Measurements from ENCODE around the gene FAM229B.
"Not testable (repeated sequence)": the region's sequence is repeated elsewhere in the genome, so short reads cannot be mapped to it uniquely, and the experiment has no call there.

Gene FAM229B, protein sequence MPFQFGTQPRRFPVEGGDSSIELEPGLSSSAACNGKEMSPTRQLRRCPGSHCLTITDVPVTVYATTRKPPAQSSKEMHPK

DNA sequence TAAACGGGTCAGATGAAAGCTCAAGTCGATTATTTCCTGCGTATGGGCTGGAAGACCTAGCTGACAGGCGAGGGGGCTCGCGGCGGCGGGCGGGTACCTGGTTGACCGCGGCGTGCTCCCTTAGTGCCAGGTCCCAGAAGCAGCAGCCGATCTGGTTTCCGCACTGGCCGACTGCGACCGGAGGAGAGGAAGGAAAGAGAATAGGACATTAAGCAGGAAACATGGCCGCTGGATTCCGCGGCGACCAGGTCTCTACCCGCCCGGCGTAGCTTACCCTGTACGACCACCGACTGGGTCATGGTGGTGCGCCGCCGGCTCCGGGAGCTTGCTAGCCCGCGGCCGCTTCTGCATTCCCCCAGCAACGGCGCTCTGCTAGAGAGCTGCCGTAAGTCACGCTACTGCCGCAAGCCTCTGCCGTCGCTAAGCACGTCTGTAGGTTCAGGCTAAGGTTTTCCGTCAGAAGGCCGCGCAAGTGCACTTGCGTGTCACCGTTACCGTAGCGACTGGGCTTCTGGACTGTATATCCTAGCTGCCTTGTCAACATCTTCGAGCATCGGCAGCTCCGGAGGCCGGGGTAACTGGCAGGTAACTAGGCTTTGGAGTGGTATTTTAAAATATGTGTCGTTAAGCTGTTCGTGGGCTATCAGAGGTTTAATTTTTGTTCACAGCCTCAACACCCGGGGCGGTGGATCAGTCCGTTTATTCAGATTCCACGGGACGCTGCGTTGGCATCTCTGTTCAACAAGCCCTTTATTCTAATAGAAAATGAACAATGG, at the start of gene FAM229B, which contains the start of gene TUBE1:
TSS of gene FAM229B (plus strand) at position 456 of the 776 bp plus-strand sequence. CDS start 11,693 bp downstream, outside the sequence.
TSS of gene TUBE1 (minus strand) at position 347 of the 776 bp plus-strand sequence. CDS start at position 299, 48 bp downstream.
- DNase-seq = peak; percentile 96

DNA sequence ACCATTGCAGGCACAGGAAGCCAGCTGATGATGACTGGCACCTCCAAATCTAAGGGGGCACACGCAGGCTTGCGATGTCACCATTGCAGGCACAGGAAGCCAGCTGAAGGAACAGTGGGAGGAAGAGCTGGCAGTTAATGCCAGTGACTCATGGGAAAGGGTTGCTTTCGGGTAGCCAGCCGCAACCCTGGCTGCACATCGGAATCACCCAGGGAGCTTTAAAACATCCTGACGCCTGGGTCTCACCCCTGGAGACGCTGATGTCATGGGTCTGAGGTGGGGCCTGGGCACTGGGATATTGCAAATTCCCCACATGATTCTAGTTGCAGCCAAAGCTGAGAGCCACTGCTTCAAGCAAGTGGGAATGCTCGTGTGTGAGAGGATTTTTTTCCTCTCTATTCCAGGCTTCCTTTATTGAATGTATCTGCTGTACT, 49.6 kb upstream of the FAM229B start:
- DNase-seq = peak; percentile 86

DNA sequence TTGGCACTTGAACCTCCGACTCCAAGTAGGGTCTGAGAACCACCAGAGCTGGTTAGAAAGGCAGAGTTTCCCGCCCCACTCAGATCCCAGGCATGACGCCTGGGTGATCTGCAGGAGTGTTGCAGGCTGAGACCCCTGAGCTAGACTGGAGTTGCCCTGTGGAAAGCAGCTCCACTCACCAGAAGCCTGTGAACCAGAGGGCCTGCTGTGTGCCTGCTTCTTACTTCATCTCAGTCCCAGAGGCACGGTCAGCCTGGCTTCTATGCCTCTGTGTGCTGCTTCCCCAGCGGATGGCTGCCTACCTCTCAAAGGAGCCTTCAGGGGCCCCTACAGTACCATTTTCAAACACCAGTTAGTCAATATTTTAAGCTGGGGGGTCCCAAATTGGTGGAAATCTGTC, 49.1 kb upstream of the FAM229B start:
- DNase-seq = no peak

DNA sequence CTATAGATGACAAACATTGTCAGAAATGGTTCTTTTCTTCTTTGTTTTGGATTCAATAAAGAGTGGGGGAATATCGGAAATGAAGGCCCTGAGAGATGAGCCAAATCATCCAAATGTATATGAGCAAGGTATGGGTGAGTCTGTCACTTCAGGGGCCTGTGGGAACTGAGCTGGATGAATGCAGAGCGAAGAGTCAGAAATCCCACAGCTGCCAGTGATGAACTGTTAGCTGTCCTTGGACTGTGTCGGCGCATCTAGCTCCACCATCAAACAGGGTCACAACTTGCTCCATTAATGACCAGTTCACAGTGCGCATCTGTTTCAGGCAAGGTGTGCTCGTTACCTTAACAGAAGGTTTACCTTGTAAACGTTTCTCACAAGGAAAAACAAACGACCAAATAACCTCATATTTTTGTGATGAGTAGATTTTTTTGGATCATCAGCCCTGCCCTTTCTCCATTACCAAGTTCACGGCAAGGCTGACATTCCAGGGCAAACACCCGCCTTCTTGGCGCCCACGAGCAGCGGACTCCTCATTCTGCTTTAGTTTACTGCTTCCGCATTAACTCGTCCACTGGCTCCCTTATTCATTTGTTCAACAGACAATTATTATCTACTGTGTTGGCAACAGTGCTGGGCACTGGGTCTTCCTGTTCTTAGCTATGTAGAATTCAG, 48.5 kb upstream of the FAM229B start:
- DNase-seq = no peak

DNA sequence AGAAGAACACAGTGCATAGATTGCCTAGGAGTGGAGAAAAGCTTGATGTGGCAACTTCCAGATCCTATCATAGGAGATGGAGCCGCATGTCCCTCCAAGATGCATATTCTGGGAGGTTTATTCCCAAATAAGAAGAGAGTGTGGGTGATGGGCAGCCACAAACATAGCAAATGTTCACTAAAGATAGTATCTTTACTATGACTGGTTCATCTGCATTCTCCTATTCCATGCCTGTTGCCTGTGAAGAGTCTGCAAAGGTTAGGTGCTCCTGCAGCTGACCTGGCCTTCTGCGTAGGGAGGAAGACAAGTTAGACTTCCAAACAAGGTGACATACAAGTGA, 48.0 kb upstream of the FAM229B start:
- no peak for DNase-seq

DNA sequence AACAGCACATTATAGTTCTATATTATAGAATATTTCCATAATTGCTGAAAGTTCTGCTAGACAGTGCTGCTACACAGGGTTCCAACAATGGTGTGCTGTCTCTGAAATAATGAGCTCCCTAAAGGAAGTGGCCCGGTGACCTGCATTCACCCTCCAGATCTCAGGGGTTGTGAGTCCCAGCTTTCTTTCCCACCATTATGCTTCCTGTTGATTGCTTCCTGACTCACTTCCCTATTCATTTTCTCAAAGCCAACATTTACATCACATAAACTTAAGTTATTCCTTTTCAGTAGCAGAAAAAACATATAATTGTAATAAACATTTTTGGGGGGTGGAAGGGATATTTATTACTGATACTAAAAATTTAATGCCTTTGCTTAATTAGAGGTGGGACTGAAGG, 46.4 kb upstream of the FAM229B start:
- no peak for DNase-seq

DNA sequence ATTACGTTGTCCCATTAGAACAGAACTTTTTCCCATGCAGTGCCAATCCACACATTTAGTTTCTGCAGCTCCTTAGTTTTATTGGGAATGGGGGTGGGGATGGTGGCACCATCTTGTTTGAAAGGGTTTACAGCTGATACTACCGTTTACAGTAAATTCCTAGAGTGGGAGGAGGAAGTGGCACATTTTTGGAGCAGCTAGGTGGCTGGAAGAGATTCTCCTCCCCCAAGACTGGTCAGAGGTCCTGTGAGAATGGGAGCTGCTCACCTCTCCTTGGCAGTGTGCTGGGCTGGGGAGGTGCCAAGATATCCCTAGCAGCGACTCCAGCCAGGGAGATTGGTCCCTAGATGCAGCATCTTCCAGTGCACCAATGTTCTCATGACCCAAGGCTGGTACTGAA, 45.9 kb upstream of the FAM229B start:
- no peak for DNase-seq

DNA sequence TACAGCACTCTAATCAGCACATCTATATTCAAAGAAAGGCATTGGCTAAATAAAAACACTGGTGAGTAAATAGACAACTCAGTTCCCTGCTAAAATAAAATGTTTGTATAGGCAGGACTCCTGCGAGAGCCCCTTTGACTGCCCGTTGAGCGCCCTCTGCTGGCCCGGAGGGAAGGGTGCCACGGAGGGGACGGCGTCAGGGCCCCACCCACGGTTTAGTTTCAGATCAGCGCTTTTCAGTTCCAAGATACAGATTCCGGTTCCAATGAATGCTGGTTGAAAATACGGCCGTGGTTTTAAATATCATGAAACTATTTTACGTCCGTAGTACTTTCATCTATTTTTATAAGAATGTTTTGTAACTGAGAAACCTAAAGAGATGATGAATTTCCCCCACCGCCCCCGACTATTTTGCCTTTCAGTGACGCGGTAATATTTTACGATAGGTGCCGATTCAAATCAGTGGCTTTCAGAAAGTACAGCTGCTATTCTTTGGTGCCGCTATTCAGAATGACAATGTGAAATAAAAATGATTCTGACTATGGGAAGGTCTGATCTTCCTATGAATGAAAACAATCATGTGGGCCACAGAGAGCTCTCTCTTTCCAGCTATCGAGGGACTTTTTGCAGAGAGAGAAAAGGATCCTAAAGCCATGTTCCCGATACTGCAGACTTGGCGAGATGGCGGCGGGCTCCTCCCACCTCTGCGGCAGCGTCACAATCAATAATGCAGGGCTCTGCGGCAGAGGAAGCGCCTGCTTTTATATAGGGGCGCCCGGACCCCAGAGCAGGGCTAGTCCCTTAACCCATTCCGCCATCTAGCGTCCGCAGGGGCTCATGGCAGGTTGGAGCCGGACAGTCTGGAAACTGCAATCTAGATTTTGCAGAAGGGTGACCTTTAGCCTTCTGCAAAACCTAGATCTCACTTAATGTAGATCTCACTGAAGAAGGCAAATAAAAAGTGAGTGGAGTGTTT, 44.1 kb upstream of the FAM229B start:
- peak; percentile 94 for DNase-seq

DNA sequence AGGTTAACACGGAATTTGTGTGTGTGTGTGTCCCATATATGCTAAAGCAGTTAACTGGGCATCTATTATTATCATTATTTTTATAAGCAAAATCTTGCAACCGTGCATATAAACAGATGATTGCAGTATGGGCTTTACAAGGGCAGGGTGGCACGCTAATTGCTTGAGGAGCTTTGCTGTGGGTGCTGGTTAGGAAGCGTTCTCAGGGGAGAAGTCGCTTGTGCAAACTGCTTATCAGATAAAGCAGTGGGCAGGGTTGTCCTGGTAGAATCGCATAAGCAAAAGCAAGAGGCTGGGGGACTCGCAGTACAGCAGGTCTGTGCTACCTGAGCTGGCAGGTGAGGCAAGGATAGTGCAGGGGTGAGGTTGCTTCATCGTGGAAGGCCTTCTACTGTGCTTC, 43.2 kb upstream of the FAM229B start:
- no peak for DNase-seq

DNA sequence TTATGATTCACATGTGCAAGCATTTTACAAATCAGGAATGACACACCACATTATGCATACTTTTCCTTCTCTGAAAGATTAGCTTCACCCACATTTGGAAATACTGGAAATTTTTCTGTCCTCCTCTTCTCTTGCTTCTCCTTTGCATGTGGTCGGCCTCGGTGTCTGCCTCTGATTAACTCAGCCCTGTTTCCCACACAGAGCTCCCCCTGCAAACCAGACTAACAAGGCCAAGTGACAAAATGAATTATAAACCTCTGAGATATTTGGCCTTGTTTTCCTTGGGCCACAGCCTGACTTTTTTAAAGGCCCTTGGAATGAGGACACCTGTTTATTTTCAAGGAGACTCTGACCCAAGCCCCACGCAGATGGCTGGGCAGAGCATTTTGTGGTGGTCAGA, 42.5 kb upstream of the FAM229B start:
- peak; percentile 98 for DNase-seq

DNA sequence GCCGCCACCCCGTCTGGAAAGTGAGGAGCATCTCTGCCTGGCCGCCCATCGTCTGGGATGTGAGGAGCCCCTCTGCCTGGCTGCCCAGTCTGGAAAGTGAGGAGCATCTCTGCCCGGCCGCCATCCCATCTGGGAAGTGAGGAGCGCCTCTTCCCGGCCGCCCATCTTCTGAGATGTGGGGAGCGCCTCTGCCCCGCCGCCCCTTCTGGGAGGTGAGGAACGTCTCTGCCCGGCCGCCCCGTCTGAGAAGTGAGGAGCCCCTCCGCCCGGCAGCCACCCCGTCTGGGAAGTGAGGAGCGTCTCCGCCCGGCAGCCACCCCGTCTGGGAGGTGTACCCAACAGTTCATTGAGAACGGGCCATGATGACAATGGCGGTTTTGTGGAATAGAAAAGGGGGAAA, 39.9 kb upstream of the FAM229B start:
- DNase-seq = not testable (repeated sequence)

DNA sequence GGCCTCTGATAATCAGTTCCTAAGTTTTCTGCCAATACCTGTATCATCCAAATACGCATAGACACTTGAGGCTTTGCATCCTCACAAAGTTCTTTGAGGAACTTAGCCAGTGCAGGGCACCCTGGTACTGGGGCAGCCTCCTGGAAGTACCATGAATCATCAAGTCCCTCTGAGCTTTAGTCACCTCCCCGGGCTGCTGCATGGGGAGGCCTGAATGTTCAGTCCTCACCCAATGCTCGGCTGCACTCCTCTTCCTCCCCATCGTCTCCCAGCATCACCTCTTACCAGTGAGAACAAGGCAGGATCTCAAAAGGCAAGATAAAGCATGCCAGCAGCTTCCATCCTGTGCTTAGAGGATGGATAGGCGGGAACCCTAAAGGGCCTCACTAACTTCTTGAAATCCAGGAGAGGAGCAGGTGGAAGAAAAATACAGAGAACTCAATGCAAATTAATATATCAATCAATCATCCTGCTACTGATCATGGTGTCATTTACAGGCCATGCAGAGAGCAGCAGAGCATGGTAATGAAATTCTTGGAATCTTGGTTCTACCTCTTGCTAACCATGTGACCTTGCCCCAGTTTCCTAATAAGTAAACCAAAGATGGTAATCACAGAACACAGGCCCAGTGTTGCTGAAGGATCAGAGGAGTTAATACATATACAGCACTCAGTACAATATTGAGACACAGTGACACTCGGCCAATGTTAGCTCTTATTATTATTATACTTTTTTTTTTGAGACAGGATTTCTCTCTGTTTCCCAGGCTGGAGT, 38.2 kb upstream of the FAM229B start:
- DNase-seq = no peak

DNA sequence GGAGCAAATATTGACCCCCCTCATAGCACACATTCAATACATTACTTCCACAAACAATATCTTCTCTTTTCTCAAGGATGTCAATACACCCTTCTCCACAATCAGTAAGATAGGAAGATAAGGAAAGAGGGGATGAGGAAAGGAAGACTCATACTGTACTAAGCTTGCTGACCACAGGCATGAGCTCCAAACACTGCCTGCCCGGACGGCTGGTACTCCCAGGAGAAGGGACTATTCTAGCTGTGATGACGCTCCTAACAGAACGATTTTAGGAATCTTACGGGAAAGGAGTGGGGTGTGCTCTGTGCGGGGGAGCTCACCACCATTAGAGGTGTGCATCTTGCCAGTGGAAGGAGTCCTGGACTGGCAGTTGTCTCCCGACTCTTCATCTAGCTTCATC, 37.4 kb upstream of the FAM229B start:
- DNase-seq = no peak

DNA sequence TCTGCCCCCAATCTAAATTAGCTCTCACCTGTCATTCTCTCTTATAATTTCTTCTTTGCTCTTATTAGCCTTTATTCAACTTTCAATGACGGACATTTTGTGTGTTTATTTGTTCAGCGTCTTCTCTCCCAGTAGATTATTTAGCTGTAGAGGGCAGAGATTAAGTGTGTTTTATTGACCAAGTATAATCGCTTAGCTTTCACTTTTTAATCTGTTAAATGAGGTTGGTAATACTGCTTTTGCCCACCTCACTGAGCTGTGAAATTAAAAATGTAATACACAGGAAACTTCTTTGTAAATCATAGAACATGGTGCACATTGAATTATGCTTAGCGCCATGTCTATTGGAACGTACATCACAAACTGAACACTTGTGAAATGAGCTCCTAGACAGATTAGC, 37.0 kb upstream of the FAM229B start:
- no peak for DNase-seq

DNA sequence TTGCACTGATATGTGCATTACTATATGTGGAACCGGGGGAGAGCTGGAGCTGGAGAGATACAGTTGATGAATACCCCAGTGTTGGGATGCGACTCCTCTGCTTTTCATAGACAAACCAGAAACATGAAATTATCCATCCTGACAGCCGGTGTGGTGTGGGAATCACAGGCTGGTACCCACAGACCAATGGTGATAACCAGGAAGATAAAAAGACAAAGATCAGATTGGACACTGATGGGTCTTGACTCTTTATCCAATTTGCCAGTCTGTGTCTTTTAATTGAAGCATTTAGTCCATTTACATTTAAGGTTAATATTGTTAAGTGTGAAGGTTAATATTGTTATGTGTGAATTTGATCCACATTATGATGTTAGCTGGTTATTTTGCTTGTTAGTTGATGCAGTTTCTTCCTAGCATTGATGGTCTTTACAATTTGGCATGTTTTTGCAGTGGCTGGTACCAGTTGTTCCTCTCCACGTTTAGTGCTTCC, 36.1 kb upstream of the FAM229B start:
- DNase-seq = not testable (repeated sequence)

DNA sequence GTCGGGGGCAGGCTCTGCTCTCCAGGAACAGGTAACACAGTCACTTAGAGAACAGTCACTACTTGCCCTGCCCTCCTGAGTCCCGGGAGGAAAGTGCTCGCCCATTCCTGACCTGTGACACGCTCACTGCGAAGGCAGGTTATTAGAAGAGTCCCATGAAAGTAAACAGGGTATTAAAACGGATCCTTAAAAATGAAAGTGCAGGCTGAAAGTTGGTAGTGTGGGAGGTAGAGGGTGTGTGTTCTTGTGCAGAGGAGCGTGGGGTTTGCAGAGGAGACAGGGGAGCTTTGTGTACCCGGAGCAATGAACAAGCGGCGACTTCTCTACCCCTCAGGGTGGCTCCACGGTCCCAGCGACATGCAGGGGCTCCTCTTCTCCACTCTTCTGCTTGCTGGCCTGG, 33.4 kb upstream of the FAM229B start, which contains the start of gene CCN6:
TSS of gene CCN6 (plus strand) at position 104 of the 400 bp plus-strand sequence. CDS start at position 358, 254 bp downstream.
- no peak for DNase-seq

DNA sequence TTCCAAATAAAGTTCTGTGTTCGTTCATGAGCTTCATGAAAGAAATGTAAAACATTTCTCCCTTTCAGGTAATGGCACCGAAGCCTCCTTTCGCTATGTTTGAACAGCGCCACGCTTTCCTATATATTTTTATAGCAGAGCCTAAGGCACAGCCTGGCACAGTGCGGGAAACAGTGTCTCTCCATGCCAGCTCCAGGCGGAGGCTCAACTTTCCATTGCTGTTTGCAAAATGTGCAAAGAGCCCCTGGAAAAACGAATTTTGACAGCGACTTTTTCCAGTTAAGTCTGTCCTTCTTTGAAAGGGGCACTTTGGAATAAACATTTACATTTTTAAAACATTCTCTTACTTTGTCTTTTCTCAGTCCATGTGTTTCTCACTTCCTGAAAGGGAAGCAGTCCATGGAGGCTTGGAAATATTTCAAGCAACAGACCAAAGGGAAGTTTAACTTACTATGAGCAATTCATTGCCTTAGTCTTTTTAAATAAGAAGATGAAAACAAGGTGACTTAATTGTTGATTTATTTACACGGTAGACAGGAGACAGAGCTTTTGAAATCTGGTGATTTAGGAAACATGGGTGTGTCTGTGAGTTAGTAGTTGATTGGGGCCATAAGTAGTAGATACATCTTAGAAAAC, 32.7 kb upstream of the FAM229B start:
- no peak for DNase-seq

DNA sequence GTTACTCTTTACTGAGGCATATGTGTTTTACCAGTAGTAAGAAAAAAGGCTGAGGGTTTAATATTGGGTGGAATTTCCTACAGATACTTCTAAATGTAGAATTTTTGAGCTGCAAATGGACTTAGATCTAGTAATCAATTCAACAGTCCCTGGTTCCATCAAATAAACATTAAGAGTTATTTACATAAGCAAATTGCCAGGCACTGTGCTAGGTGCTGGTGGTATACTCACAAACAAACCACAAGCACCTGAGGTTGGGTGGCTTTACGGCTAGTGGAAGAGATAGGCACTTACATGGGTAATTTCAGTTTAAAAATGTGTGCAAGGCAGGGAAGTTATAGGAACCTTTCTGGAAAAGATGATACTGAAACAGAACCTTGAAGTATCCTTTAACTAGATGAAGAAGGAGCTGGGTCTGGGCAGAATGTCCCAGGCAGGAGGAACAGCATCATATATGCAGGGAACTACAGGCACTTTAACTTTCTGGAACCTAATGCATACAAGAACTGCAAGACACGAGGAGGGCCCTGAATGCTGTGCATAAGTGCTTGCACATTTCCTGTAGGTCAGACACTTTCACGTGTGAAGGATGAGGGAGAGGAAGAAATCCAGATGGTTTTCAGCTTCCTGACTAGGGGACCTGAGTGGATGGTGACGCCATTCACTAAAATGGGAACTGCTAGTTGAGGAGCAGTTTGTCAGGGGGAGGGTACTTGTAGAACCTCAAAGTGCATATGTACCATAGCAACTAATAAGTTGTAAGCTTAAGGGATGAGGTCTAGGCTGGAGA, 29.0 kb upstream of the FAM229B start:
- DNase-seq = no peak

DNA sequence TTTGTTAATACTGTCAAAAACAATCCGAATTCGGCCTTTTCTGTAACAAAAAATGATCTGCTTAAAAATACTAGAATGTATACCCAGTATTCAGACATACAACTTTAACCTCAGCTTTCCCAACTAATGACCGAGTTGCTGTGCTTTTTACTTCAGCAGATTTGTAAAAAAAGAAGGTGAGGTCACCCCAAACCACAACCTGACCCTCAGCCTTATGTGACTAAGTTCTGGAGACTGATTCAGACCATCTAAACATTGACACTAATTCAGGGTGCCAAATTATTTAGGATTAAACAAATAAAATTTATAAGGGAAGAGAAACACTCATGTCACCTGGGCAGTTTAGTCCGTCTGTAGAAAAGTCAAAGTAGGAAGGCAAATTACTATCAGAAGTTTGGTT, 25.8 kb upstream of the FAM229B start:
- DNase-seq = peak; percentile 21

DNA sequence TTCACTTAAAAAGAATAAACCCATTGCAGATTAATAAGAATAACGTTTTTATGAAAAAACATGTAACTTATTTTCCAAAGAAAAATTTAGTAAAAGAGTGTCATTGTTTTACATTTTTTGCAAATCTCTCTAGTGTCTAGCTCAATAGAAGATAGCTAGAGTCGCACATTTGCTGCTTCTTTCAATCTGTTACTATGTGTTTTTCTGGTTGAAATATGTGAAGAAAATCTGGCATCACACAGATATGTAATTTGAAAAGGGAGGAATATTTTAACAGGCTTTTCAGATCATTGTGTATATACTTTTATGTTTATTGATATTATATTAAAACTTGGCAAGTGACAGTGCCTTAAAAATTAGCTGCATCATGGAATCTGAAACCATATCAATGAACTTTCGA, 24.4 kb upstream of the FAM229B start:
- DNase-seq = no peak
